WTC11 (cell line): Measurements from ENCODE around the gene MND1. TPM values are rescaled to one million over a fixed set of nuclear protein-coding genes. Genes with fewer than 3 reads are reported as not detected.
A peak's percentile ranks its signal among the peaks of the same experiment; 100 is the strongest.

Source experiments
- ATAC-seq: fragments of 200-7000 bp; cut with Tn5 transposase; 2 replicates; pipeline ENCODE4 v1.10.0; 2021; ENCODE audit warnings: mild to moderate bottlenecking, moderate library complexity
- CTCF ChIA-PET: fragments of 300-600 bp; sonication (Branson Sonifier 250); formaldehyde crosslinking; loops from one replicate; lab custom pipeline; 2021; ENCODE audit warnings: antibody characterized with exemption; lab: Charles Lee
- POLR2A ChIA-PET: fragments of 350-600 bp; sonication (Branson Sonifier 250); formaldehyde crosslinking; loops from one replicate; lab custom pipeline; 2021; ENCODE audit warnings: antibody characterized with exemption; lab: Charles Lee
- DNase-seq: peaks from one replicate; pipeline ENCODE4 v3.0.0; 2021; ENCODE audit warnings: low spot score
- H3K27ac Mint-ChIP-seq: 2 replicates; pipeline ENCODE4 v1.8.0; 2021; ENCODE audit warnings: mixed read lengths
- H3K27me3 Mint-ChIP-seq: 2 replicates; pipeline ENCODE4 v1.8.0; 2021; ENCODE audit warnings: low read depth, mild to moderate bottlenecking, moderate library complexity, mixed read lengths
- H3K36me3 Mint-ChIP-seq: 2 replicates; pipeline ENCODE4 v1.8.0; 2021; ENCODE audit warnings: mixed read lengths
- H3K4me1 Mint-ChIP-seq: 2 replicates; pipeline ENCODE4 v1.8.0; 2022; ENCODE audit warnings: mixed read lengths
- H3K4me3 Mint-ChIP-seq: 2 replicates; pipeline ENCODE4 v1.8.0; 2021; ENCODE audit warnings: mild to moderate bottlenecking, moderate library complexity, mixed read lengths
- H3K9me3 Mint-ChIP-seq: 2 replicates; pipeline ENCODE4 v1.8.0; 2021; ENCODE audit warnings: mixed read lengths
- AFF4 ChIP-seq: sonication (generic); formaldehyde crosslinking; IDR thresholded peaks from 2 replicates; pipeline ENCODE4 v1.8.1; 2023; ENCODE audit warnings: mild to moderate bottlenecking, missing genetic modification reagents, borderline replicate concordance
- ARID4B ChIP-seq: sonication (generic); formaldehyde crosslinking; IDR thresholded peaks from 2 replicates; pipeline ENCODE4 v1.8.0; 2023; ENCODE audit warnings: missing genetic modification reagents, mild to moderate bottlenecking, borderline replicate concordance
- HMGXB4 ChIP-seq: sonication (generic); formaldehyde crosslinking; IDR thresholded peaks from 2 replicates; pipeline ENCODE4 v1.8.1; 2023; ENCODE audit warnings: mild to moderate bottlenecking, moderate library complexity, missing genetic modification reagents
- MLX ChIP-seq: sonication (generic); formaldehyde crosslinking; IDR thresholded peaks from 2 replicates; pipeline ENCODE4 v1.8.1; 2023; ENCODE audit warnings: mild to moderate bottlenecking, missing genetic modification reagents, moderate library complexity
- RORB ChIP-seq: fragments of 250-450 bp; sonication (Bioruptor Pico); IDR thresholded peaks from 2 replicates; pipeline ENCODE4 v1.9.0; 2021; ENCODE audit warnings: mild to moderate bottlenecking
- ZBTB21 ChIP-seq: sonication (generic); formaldehyde crosslinking; IDR thresholded peaks from 2 replicates; pipeline ENCODE4 v1.8.1; 2023; ENCODE audit warnings: mild to moderate bottlenecking, missing genetic modification reagents, borderline replicate concordance
- ZNF317 ChIP-seq: sonication (generic); formaldehyde crosslinking; IDR thresholded peaks from 2 replicates; pipeline ENCODE4 v1.8.1; 2023; ENCODE audit warnings: low read depth, mild to moderate bottlenecking, moderate library complexity, missing genetic modification reagents, borderline replicate concordance
- ZNF425 ChIP-seq: fragments of 250-450 bp; sonication (Bioruptor Pico); conservative IDR thresholded peaks from 2 replicates; pipeline ENCODE4 v1.9.0; 2021; ENCODE audit warnings: mild to moderate bottlenecking
- total RNA-seq: library from RNA; stranded (reverse); gene quantifications from 3 replicates; pipeline ENCODE4 v1.2.3, GENCODE V29; 2021
- TF ChIP-seq, protein P1 (sequence below): sonication (generic); formaldehyde crosslinking; IDR thresholded peaks from 2 replicates; pipeline ENCODE4 v1.8.1; 2022; ENCODE audit warnings: low read depth, mild to moderate bottlenecking, moderate library complexity, missing genetic modification reagents, borderline replicate concordance
- TF ChIP-seq, protein P2 (sequence below): sonication (generic); formaldehyde crosslinking; IDR thresholded peaks from 2 replicates; pipeline ENCODE4 v1.8.0; 2022; ENCODE audit warnings: mild to moderate bottlenecking, missing genetic modification reagents
- TF ChIP-seq, protein P3 (sequence below): sonication (generic); formaldehyde crosslinking; IDR thresholded peaks from 2 replicates; pipeline ENCODE4 v1.8.0; 2023; ENCODE audit warnings: mild to moderate bottlenecking, missing genetic modification reagents
- TF ChIP-seq, protein P4 (sequence below): fragments of 250-450 bp; sonication (Bioruptor Pico); IDR thresholded peaks from 2 replicates; pipeline ENCODE4 v1.8.0; 2021; ENCODE audit warnings: mild to moderate bottlenecking

Gene MND1
- total RNA-seq, 1 experiment from 2014 or later: 36.0 TPM

DNA sequence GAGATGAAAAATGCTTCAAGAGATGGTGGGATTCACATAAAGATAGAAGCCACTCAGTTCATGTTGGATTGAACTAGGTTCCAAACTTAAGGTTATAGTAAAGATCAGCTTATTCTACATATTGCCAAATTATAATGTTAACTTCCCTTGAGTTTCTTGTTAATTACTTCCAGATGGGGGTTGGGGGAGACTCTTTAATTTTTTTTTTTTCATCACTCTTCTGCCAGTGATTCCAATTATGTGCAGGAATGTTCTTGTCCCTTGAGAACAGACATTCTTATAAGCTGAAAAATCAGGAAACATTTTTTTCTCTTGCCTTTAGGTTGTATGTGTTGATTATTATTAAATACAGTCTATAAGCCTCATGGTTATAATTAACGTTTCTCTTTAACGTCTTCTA, 30.0 kb downstream of the MND1 start (continued):
- TF ChIP-seq, protein P1, sequence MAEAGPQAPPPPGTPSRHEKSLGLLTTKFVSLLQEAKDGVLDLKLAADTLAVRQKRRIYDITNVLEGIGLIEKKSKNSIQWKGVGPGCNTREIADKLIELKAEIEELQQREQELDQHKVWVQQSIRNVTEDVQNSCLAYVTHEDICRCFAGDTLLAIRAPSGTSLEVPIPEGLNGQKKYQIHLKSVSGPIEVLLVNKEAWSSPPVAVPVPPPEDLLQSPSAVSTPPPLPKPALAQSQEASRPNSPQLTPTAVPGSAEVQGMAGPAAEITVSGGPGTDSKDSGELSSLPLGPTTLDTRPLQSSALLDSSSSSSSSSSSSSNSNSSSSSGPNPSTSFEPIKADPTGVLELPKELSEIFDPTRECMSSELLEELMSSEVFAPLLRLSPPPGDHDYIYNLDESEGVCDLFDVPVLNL: no peak
- TF ChIP-seq, protein P2, sequence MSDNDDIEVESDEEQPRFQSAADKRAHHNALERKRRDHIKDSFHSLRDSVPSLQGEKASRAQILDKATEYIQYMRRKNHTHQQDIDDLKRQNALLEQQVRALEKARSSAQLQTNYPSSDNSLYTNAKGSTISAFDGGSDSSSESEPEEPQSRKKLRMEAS (CRISPR knock-in tag): no peak

- H3K36me3 Mint-ChIP-seq: peaks cover 32% of the 10 kb centered on the region
- POLR2A ChIA-PET: no interaction called here
- TF ChIP-seq ZNF425 (CRISPR knock-in tag) (no peak), ZBTB21 (no peak), HMGXB4 (CRISPR knock-in tag) (no peak)
- H3K9me3 Mint-ChIP-seq: peaks cover 19% of the 10 kb centered on the region
- DNase-seq (no peak), ATAC-seq (no peak)
- H3K27me3 Mint-ChIP-seq: no peaks in the 10 kb centered on the region
- H3K4me1 Mint-ChIP-seq: no peaks in the 10 kb centered on the region
- CTCF ChIA-PET: interaction anchor here (1.2 kb wide), 1 partner anchor 58 kb away, joined by 3 read pairs; no protein-coding TSS in a partner anchor
- H3K4me3 Mint-ChIP-seq: no peak overlapping the region
- no peak overlapping the region for H3K27ac Mint-ChIP-seq
These were observed 30.8 kb downstream of the MND1 start for GRCh38 chr4:153375303-153375702.

DNA sequence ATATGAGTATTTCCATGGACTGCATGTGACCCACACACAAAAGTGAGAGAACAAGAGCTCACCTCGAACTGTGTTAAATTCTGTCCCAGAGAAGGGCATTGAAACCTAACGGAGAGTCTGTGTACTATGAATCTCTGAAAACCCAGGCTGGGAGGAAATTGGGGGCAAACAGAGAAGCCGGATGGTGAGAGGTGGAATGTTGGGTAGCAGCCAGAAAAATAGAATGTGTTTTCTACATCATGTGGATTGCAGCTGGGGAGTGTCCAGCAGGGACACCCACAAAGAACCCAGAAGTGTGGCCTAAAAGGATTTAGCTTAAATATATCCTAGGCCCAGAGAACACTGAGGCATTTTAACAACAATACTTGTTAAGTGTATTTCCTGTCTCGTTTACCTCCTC, 38.6 kb downstream of the MND1 start:
- POLR2A ChIA-PET: no interaction called here
- peak; percentile 46 for ATAC-seq
- TF ChIP-seq, protein P3, sequence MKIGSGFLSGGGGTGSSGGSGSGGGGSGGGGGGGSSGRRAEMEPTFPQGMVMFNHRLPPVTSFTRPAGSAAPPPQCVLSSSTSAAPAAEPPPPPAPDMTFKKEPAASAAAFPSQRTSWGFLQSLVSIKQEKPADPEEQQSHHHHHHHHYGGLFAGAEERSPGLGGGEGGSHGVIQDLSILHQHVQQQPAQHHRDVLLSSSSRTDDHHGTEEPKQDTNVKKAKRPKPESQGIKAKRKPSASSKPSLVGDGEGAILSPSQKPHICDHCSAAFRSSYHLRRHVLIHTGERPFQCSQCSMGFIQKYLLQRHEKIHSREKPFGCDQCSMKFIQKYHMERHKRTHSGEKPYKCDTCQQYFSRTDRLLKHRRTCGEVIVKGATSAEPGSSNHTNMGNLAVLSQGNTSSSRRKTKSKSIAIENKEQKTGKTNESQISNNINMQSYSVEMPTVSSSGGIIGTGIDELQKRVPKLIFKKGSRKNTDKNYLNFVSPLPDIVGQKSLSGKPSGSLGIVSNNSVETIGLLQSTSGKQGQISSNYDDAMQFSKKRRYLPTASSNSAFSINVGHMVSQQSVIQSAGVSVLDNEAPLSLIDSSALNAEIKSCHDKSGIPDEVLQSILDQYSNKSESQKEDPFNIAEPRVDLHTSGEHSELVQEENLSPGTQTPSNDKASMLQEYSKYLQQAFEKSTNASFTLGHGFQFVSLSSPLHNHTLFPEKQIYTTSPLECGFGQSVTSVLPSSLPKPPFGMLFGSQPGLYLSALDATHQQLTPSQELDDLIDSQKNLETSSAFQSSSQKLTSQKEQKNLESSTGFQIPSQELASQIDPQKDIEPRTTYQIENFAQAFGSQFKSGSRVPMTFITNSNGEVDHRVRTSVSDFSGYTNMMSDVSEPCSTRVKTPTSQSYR: no peak
- TF ChIP-seq, protein P4, sequence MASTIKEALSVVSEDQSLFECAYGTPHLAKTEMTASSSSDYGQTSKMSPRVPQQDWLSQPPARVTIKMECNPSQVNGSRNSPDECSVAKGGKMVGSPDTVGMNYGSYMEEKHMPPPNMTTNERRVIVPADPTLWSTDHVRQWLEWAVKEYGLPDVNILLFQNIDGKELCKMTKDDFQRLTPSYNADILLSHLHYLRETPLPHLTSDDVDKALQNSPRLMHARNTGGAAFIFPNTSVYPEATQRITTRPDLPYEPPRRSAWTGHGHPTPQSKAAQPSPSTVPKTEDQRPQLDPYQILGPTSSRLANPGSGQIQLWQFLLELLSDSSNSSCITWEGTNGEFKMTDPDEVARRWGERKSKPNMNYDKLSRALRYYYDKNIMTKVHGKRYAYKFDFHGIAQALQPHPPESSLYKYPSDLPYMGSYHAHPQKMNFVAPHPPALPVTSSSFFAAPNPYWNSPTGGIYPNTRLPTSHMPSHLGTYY: no peak
- TF ChIP-seq ZNF317 (CRISPR knock-in tag) (no peak), AFF4 (no peak), ARID4B (CRISPR knock-in tag) (no peak), RORB (no peak), MLX (CRISPR knock-in tag) (no peak)

More for the DNA sequence above, 38.6 kb downstream of the MND1 start:
- H3K36me3 Mint-ChIP-seq: peaks cover 10% of the 10 kb centered on the region
- H3K9me3 Mint-ChIP-seq: no peaks in the 10 kb centered on the region
- no peak overlapping the region for H3K4me3 Mint-ChIP-seq
- DNase-seq: no peak
- peak overlapping the region; percentile 84 for H3K27ac Mint-ChIP-seq
- peaks cover 10% of the 10 kb centered on the region for H3K4me1 Mint-ChIP-seq
- no peaks in the 10 kb centered on the region for H3K27me3 Mint-ChIP-seq
- CTCF ChIA-PET: no interaction called here
